Caco-2 (cell line): ENCODE data around the gene ZNF532. TPM values are rescaled to one million over a fixed set of nuclear protein-coding genes. Genes with fewer than 3 reads are reported as not detected.

ENCODE experiments used
- BruUV-seq: library from RNA; stranded (reverse); fragments of 400-500 nt; replicated peaks from 2 replicates; lab custom pipeline; 2021; lab: Mats Ljungman, UMichigan
- CTCF ChIA-PET: fragments of 300-600 bp; sonication (Branson Sonifier 250); formaldehyde crosslinking; loops from one replicate; lab custom pipeline; 2022; ENCODE audit warnings: antibody characterized with exemption; lab: Charles Lee
- POLR2A ChIA-PET: fragments of 300-600 bp; sonication (Branson Sonifier 250); formaldehyde crosslinking; loops from one replicate; lab custom pipeline; 2022; ENCODE audit warnings: antibody characterized with exemption; lab: Charles Lee
- DNase-seq, 2 experiments: peaks; one replicate each; pipeline versions ENCODE4 v3.0.0 to v3.0.0-alpha.2; 2020 to 2022
- H3K27me3 ChIP-seq: replicated peaks from 2 replicates; pipeline ENCODE4 v1.6.0; 2011; ENCODE audit warnings: low read length; ENCODE audit not compliant: control insufficient read depth, insufficient read depth
- H3K36me3 ChIP-seq: 2 replicates; pipeline ENCODE4 v1.5.1; 2011; ENCODE audit warnings: low read length; ENCODE audit not compliant: control insufficient read depth, insufficient read depth
- H3K4me1 ChIP-seq: fragments of 250-450 bp; sonication (Bioruptor Pico); 2 replicates; pipeline ENCODE4 v1.5.1; 2020; ENCODE audit warnings: mild to moderate bottlenecking
- H3K4me3 ChIP-seq: 2 replicates; pipeline ENCODE4 v1.5.1; 2011; ENCODE audit warnings: low read depth, mild to moderate bottlenecking, control low read depth, low read length
- H3K9me3 ChIP-seq: fragments of 250-450 bp; sonication (Bioruptor Pico); 2 replicates; pipeline ENCODE4 v1.5.1; 2020; ENCODE audit warnings: mild to moderate bottlenecking, moderate library complexity
- H3K27ac Mint-ChIP-seq: one replicate; pipeline ENCODE4 v1.8.0; 2022; ENCODE audit warnings: mixed read lengths; ENCODE audit not compliant: unreplicated experiment
- H3K27me3 Mint-ChIP-seq: one replicate; pipeline ENCODE4 v1.8.0; 2022; ENCODE audit warnings: mixed read lengths; ENCODE audit not compliant: insufficient read depth, unreplicated experiment
- H3K36me3 Mint-ChIP-seq: one replicate; pipeline ENCODE4 v1.8.0; 2022; ENCODE audit warnings: mild to moderate bottlenecking, mixed read lengths; ENCODE audit not compliant: insufficient read depth, unreplicated experiment
- H3K4me1 Mint-ChIP-seq: one replicate; pipeline ENCODE4 v1.8.0; 2022; ENCODE audit warnings: low read depth, mixed read lengths; ENCODE audit not compliant: unreplicated experiment
- H3K4me3 Mint-ChIP-seq: one replicate; pipeline ENCODE4 v1.8.0; 2022; ENCODE audit warnings: mild to moderate bottlenecking, moderate library complexity, mixed read lengths; ENCODE audit not compliant: unreplicated experiment
- H3K9me3 Mint-ChIP-seq: one replicate; pipeline ENCODE4 v1.8.0; 2022; ENCODE audit warnings: mixed read lengths; ENCODE audit not compliant: unreplicated experiment
- CTCF ChIP-seq, 2 experiments: fragments of 200-600 bp in 1 of 2; IDR thresholded peaks; 1 replicate in 1 of 2; 2 replicates in 1 of 2; pipeline versions ENCODE4 v1.5.1 to v1.8.0; 2011 to 2022; ENCODE audit warnings: antibody characterized with exemption in 1 of 2, control low read depth in 1 of 2, inconsistent platforms in 1 of 2, low read depth in 1 of 2, low read length in 1 of 2, mild to moderate bottlenecking in 1 of 2, moderate library complexity in 1 of 2; ENCODE audit not compliant: insufficient read depth in 1 of 2, severe bottlenecking in 1 of 2, unreplicated experiment in 1 of 2
- intact Hi-C: fragments of 100-400 bp; cut with micrococcal nuclease; formaldehyde crosslinking; loops from one replicate; pipeline ENCODE4 v1.10.0; 2022; ENCODE audit not compliant: unreplicated experiment
- total RNA-seq: library from RNA; stranded (reverse); gene quantifications from 2 replicates; pipeline ENCODE4 v1.2.3, GENCODE V29; 2022

The ZNF532 gene
- total RNA-seq, 1 experiment from 2014 or later: 32.7 TPM

- POLR2A ChIA-PET: no interaction called here
- DNase-seq: no peak
- Mint-ChIP-seq H3K4me3 (no peak overlapping the region), H3K9me3 (no peaks in the 10 kb centered on the region), H3K27ac (no peak overlapping the region), H3K36me3 (peaks cover 2% of the 10 kb centered on the region), H3K4me1 (no peaks in the 10 kb centered on the region), H3K27me3 (no peaks in the 10 kb centered on the region)
- Histone ChIP-seq H3K36me3 (no peaks in the 10 kb centered on the region), H3K27me3 (no peaks in the 10 kb centered on the region), H3K4me1 (no peaks in the 10 kb centered on the region), H3K4me3 (no peak overlapping the region), H3K9me3 (no peaks in the 10 kb centered on the region)
- TF ChIP-seq CTCF (IDR thresholded peaks at IDR 0.05; ENCODE audit: insufficient read depth in 1 of 2, low read depth in 1 of 2, low read length in 1 of 2, severe bottlenecking in 1 of 2, unreplicated experiment in 1 of 2): no peak
- CTCF ChIA-PET: no interaction called here
- intact Hi-C loops: no loop called here
- no TSS peak for BruUV-seq
Observed at GRCh38 chr18:58988600-58988999, 123.9 kb downstream of the ZNF532 start.

- DNase-seq: no peak
- Histone ChIP-seq H3K36me3 (no peaks in the 10 kb centered on the region), H3K9me3 (no peaks in the 10 kb centered on the region), H3K4me3 (no peak overlapping the region), H3K27me3 (no peaks in the 10 kb centered on the region), H3K4me1 (no peaks in the 10 kb centered on the region)
- POLR2A ChIA-PET: no interaction called here
- Mint-ChIP-seq H3K4me1 (no peaks in the 10 kb centered on the region), H3K27ac (no peak overlapping the region), H3K36me3 (no peaks in the 10 kb centered on the region), H3K4me3 (no peak overlapping the region), H3K27me3 (no peaks in the 10 kb centered on the region), H3K9me3 (no peaks in the 10 kb centered on the region)
- no TSS peak for BruUV-seq
- CTCF ChIA-PET: no interaction called here
- TF ChIP-seq CTCF (IDR thresholded peaks at IDR 0.05; ENCODE audit: insufficient read depth in 1 of 2, low read depth in 1 of 2, low read length in 1 of 2, severe bottlenecking in 1 of 2, unreplicated experiment in 1 of 2): no peak
- intact Hi-C loops: no loop called here
Observed at GRCh38 chr18:58989184-58989759, 124.6 kb downstream of the ZNF532 start.

- Mint-ChIP-seq H3K36me3 (no peaks in the 10 kb centered on the region), H3K4me3 (no peak overlapping the region), H3K4me1 (no peaks in the 10 kb centered on the region), H3K27ac (no peak overlapping the region), H3K9me3 (no peaks in the 10 kb centered on the region), H3K27me3 (no peaks in the 10 kb centered on the region)
- H3K9me3 ChIP-seq: no peaks in the 10 kb centered on the region
- intact Hi-C loops: no loop called here
- TF ChIP-seq CTCF (IDR thresholded peaks at IDR 0.05; ENCODE audit: insufficient read depth in 1 of 2, low read depth in 1 of 2, low read length in 1 of 2, severe bottlenecking in 1 of 2, unreplicated experiment in 1 of 2): no peak
- H3K27me3 ChIP-seq: no peaks in the 10 kb centered on the region
- no peaks in the 10 kb centered on the region for H3K4me1 ChIP-seq
- POLR2A ChIA-PET: no interaction called here
- no peak overlapping the region for H3K4me3 ChIP-seq
- no peak for DNase-seq
- BruUV-seq: no TSS peak
- CTCF ChIA-PET: no interaction called here
- H3K36me3 ChIP-seq: no peaks in the 10 kb centered on the region
Observed at GRCh38 chr18:58990720-58991119, 126.0 kb downstream of the ZNF532 start.
